Erythroblast (primary cell): ENCODE measurements around the gene ADAM8.

ENCODE experiments used
- DNase-seq, 2 experiments: peaks; one replicate each; lab custom pipeline; 2025; lab: John Stamatoyannopoulos, UW
- GATA1 ChIP-seq: IDR thresholded peaks from 2 replicates; pipeline ENCODE4 v1.6.1; 2011; ENCODE audit warnings: low read depth, mild to moderate bottlenecking, control low read depth, low read length, moderate library complexity
- POLR2A ChIP-seq: IDR thresholded peaks from 2 replicates; pipeline ENCODE4 v1.6.1; 2011; ENCODE audit warnings: mild to moderate bottlenecking, low read length

Gene ADAM8

DNA sequence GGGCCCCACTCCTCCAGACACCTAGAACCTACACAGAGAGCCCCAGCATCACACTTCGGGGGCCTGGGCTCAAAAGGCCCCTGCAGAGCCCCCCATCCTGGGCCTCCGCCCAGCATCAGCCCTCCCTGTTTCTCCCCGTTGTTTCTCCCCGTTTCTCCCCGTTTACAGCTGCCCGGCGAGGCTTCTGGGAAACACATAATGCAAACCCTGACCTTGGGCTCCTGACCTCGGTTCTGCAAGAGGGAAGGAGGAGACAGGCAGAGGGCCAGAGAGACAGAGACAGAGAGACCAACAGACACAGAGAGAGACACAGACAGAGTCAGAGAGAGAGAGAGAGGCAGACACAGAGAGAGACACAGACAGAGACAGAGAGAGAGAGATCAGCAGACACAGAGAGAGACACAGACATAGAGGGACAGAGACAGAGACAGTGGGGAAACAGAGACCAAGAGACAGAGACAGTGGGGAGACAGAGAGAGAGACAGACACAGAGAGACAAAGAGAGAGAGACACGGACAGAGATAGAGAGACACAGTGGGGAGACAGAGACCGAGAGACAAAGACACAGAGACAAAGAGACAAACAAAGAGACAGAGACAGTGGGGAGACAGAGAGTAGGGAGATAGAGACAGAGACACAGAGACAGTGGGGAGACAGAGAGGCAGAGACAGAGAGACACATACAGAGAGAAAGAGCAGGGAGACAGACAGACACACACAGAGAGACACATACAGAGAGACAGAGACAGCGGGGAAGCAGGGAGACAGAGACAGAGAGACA lies 26.5 kb downstream of the ADAM8 start:
- DNase-seq: no peak
- TF ChIP-seq GATA1 (no peak), POLR2A (no peak)

DNA sequence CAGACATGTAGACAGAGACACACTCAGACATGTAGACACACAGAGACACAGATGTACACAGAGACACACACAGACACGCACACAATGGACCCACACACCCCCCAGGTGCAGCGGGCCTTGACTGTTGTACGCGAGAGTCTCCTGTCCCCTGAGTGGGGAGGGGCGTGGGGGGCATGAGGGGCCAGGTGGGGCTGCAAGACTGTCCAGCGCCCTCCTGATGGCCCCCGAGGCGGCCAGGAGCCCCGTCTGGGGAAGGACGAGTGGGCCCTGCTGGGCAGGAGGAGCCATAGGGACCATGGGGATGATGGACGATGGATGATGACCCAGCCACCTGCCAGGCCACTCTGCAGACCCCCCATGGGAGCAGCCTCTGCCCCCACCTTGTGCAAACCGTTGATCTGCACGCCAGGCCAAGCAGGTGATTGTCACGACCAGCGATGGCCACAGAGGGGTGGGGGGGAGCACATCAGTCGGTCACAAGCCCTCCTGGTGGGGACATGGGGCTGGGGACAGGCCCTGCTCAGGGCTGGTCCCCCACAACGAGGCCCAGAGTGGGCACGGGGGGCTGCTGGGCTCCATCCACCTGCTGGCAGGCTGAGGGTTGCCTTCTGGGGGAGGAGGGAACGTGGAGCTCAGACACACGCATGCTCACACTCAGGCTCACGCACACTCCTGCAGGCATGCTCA lies 27.4 kb downstream of the ADAM8 start:
- DNase-seq: peak; percentile 24 to 35
- no peak for TF ChIP-seq POLR2A
- TF ChIP-seq GATA1: no peak

GRCh38 chr10:133248334-133248715 lies 28.3 kb downstream of the ADAM8 start:
- DNase-seq: no peak
- TF ChIP-seq POLR2A (no peak), GATA1 (no peak)

DNA sequence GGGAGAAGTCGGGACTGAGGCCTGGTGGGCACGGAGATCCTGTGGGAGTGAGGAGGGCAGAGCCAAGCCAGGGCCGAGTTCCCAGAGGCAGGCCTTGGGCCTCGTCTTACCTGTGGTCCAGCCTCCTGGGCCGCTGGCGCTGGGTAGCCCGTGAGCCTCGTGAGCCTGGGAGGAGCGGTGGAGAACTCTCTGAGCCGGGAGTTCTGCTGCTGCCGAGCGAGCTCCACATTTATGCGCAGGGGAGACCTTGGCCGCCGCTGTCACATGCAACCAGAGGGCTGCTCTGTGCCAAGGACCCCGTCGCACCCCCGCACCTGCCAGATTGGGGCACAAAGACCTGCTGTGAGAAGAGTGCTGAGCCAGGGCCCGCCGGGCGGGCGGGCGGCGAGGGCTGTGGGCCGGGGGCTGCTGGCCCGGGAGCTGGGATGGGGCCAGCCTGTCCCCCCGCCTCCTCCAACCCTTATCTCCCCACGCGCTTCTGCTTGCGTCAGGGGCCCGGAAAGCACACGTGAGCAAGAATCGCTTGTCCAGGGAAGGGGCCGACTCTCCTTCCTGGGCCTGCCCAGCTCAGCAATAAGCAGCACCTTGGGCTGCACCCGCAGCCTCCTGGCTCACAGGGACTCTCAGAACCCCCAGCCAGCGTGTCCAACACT lies 28.9 kb downstream of the ADAM8 start:
- DNase-seq: peak; percentile 52 to 60
- no peak for TF ChIP-seq POLR2A
- TF ChIP-seq GATA1: no peak

DNA sequence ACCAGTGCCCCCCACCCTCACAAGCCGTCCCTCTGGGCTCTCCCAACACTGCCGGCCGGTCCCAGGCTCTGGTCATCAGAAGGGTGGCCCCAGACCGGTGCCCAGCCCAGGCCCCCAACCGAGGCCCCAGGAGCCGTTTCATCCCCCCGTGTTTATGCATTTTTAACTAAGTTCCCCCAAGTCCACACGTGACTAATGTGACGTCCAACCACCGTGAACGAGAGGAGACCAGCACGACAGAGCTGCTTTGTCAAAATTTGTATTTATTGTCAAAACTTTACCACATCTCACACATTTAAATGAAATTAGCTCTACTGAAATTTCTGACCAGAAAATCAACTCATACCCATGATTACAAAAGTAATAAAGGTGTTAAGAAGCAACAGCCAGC lies 30.4 kb downstream of the ADAM8 start:
- TF ChIP-seq GATA1 (no peak), POLR2A (peak; percentile 27)
- DNase-seq: peak in 1 of 2 experiments; percentile 67

GRCh38 chr10:133245439-133246235 lies 31.0 kb downstream of the ADAM8 start:
- TF ChIP-seq GATA1 (no peak), POLR2A (peak; percentile 41)
- DNase-seq: peak; percentile 96 to 99

DNA sequence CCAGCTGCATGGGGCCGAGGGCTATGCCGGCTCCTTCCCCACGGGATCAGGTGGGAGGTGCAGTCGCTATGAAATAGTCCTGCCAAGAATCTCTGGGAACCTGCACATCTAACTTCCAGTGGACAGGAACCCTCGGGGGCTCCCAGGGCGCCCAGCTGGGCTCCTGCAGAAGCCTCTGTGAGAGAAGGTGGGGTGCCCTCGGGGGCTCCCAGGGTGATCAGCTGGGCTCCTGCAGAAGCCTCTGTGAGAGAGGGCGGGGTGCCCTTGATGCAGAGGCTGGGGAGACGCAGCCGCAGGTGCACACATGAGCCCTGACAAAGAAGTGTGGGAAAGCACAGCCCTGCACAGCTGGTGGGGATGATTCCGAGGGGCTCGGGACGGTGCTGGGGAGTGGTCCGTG lies 33.1 kb downstream of the ADAM8 start:
- DNase-seq: no peak
- TF ChIP-seq POLR2A: no peak
- TF ChIP-seq GATA1: no peak

- DNase-seq: peak; percentile 41 to 59
- TF ChIP-seq GATA1 (no peak), POLR2A (no peak)
These were observed 33.9 kb downstream of the ADAM8 start for GRCh38 chr10:133242611-133243356.

DNA sequence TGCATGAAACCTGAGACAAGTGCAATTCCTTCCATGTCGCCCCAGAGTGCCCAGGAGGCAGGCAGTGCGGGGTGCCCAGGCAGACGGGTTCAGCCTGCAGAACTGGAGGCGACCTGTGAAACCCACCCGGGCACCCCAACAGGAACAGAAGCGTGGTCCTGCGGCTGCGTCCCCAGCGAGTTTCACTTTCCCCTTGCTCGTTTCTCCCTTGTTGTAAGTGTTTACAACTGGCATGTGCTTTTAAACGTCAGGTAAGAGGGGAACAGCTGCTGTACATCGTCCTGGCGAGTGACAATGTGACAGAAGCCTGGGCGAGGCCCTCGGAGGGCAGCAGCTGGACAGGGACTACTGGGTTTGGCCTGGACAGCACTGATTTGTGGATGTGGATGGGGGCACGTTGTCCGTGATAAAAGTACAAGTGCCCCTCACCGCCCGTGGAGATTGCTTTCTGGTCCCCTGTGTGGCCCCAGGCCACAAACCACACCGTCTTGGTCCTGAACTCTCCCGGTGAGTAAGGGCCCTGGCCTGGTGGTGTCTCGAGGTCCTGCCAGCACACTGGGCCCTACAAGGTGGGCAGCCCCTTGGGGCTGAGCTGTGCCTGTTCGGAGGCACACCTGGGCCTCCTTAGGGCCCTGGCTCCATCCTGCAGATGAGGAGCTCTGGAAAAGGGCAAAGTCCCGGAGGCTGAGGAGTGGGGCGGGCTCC lies 35.0 kb downstream of the ADAM8 start:
- DNase-seq: peak in 1 of 2 experiments; percentile 27
- TF ChIP-seq GATA1 (no peak), POLR2A (no peak)

- no peak for DNase-seq
- no peak for TF ChIP-seq GATA1
- TF ChIP-seq POLR2A: no peak
These were observed 36.7 kb downstream of the ADAM8 start for GRCh38 chr10:133239990-133240389.

DNA sequence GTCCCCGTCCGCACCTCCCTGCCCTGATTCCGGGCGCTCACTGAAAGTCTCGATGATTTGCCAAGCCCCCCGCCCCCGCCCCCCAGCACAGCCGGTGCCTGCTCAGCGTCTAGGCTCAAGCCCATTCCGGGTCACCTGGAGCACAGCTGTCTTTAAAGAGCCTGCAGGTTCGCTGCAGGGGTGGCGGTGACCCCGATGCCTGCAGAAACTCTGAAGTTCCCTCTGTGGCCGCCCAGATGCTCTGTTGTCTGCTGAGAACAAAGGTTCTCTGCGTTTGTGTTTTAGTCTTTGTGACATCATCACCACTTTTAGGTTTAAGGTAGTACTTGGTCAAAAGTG lies 38.2 kb downstream of the ADAM8 start:
- TF ChIP-seq GATA1 (no peak), POLR2A (no peak)
- DNase-seq: no peak
